ENCODE results near the gene TUBA3E.
"Not testable (repeated sequence)": the region's sequence is repeated elsewhere in the genome, so short reads cannot be mapped to it uniquely, and the experiment has no call there.

TUBA3E gene

GRCh38 chr2:130154773-130155765 is 43.2 kb downstream of the TUBA3E start:
- no peak for TF ChIP-seq ZNF274 (IDR thresholded peaks at IDR 0.05; ENCODE audit: low read depth, low read length)
- H3K4me3 ChIP-seq (ENCODE audit: low read length), result no peak overlapping the region

- not testable (repeated sequence) for H3K4me3 ChIP-seq (ENCODE audit: low read length)
Measured at GRCh38 chr2:130154423-130154770, 43.8 kb downstream of the TUBA3E start.

GRCh38 chr2:130153721-130154422 is 44.4 kb downstream of the TUBA3E start:
- not testable (repeated sequence) for H3K4me3 ChIP-seq (ENCODE audit: low read length)

- H3K4me3 ChIP-seq (ENCODE audit: low read length), result no peak overlapping the region
- no peak for TF ChIP-seq ZNF274 (IDR thresholded peaks at IDR 0.05; ENCODE audit: low read depth, low read length)
Measured at GRCh38 chr2:130152816-130153595, 45.2 kb downstream of the TUBA3E start.

GRCh38 chr2:130152136-130152815 is 46.0 kb downstream of the TUBA3E start:
- not testable (repeated sequence) for H3K4me3 ChIP-seq (ENCODE audit: low read length)

GRCh38 chr2:130151145-130151512 is 47.1 kb downstream of the TUBA3E start:
- H3K4me3 ChIP-seq (ENCODE audit: low read length), result not testable (repeated sequence)

- no peak overlapping the region for H3K4me3 ChIP-seq (ENCODE audit: low read length)
- TF ChIP-seq ZNF274 (IDR thresholded peaks at IDR 0.05; ENCODE audit: low read depth, low read length), result no peak
Measured at GRCh38 chr2:130150181-130151144, 47.8 kb downstream of the TUBA3E start.

GRCh38 chr2:130148515-130148914 is 49.7 kb downstream of the TUBA3E start:
- not testable (repeated sequence) for H3K4me3 ChIP-seq (ENCODE audit: low read length)

- peak within 1 kb of the TSS; percentile 32; the same call in 1 of the 2 replicates for H3K4me3 ChIP-seq (ENCODE audit: low read length)
Measured at GRCh38 chr2:130145006-130145414, 53.2 kb downstream of the TUBA3E start, which contains the start of gene CCDC74B. CCDC74B (minus strand) TSS chr2:130145112; CDS start chr2:130144996, 116 bp downstream.

- H3K4me3 ChIP-seq (ENCODE audit: low read length), result not testable (repeated sequence)
Measured at GRCh38 chr2:130143266-130144039, 54.8 kb downstream of the TUBA3E start.

- not testable (repeated sequence) for H3K4me3 ChIP-seq (ENCODE audit: low read length)
Measured at GRCh38 chr2:130142396-130143265, 55.6 kb downstream of the TUBA3E start.

Measured in GM08714 (cell line).